NCI-H2171 (cell line): ENCODE measurements around the gene SUOX.
"Not testable (repeated sequence)": the region's sequence is repeated elsewhere in the genome, so short reads cannot be mapped to it uniquely, and the experiment has no call there.

ENCODE experiments used
- DNase-seq: peaks from one replicate; lab custom pipeline; 2025; lab: John Stamatoyannopoulos, UW

SUOX gene

DNA sequence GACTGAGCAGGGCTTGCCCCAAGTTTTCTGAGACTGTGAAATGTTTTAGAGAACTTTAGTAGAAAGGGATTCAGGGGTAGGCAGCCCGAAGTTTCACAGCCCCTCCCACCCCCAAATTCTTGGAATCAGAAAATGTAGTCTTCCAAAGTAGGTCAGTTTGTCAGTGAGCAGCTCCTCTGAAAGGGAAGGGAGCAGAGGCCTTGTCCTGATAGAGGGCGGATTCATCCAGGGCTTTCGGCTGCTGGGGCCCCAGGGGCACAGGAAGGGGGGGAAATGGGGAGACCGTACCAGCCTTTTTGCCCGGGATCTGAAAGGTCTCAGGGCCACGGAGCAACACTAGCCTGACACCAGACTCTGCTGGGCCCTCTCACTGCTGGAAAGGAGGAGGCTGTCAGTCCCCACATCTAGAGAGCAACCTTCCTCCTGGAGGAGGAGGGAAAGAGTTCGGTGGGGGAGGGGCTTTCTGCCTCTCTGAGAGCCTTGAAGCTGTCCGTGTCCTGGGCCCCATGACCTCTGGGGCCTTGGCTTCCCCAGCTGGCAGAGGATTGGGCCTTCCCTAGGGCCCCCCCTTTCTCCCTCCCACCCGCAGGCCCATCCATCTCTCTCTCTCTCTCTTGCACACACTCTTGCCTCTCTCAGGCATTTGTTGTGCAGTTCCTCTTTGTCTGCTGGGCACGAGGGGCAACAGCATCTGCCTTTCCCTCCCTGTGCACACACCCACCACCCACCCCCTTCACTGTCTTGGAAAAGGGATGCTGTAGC is 23.5 kb downstream of the SUOX start, which contains the start of gene IKZF4:
Gene IKZF4 (plus strand): TSS at position 621 of the 762 bp plus-strand sequence. CDS start 451 bp downstream, outside the sequence.
- no peak for DNase-seq

DNA sequence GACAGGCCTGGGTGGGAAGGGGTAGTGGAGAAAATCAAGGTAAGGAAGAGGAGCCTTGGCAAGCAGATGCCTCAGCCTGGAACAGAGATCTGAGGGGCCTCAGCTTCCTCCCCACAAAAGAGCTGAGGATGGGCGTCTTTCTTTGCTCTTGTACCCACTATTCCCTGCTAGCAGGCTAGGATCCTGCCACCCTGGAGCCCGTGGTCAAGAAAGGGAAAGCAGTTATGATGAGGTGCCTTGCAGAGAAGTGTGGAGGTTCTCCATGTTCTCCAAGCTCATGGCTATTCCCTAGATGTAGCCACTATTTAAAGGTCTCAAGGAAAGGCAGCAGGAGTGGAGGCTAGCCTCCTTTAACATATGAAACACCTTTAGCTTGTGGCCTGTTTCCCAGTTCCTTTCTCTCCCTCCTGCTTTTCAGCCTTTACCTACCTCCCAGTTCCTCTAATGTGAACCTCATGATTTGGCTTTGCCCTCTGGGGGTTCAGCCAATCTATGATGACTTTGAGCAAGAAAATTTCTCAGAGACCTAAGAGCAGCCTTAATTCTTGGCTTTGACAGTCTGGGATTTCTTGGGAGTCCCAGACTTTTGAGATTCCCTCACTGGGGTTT is 24.9 kb downstream of the SUOX start:
- DNase-seq, result no peak

DNA sequence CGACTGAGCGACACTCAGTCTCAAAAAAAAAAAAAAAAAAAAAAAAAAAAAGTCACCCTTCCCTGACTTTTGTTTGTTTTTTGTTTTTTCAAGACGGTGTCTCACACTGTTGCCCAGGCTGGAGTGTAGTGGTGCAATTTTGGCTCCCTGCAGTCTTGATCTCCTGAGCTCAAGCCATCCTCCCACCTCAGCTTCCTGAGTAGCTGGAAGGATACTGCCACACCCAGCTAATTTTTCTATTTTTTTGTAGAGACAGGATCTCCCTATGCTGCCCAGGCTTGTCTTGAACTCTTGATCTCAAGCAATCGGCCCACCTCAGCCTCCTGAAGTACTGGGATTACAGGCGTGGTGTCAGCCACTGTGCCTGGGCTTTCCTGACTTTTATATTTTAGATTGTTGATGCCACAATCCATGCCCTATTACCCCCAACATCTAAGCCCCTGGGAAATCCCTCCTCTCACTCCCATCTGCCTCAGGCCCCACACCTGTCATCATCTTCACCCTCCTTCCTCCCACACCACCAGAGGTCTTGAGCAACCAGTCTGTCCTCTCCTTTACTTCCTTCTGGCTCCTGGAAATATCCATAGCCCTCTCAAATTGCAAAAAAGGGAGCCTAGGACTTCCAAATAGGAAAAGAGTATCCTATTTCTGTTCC is 31.6 kb downstream of the SUOX start:
- peak; percentile 27 for DNase-seq

- DNase-seq, result no peak
These were observed 32.1 kb downstream of the SUOX start for GRCh38 chr12:56029166-56029519.

GRCh38 chr12:56029666-56030293 is 32.7 kb downstream of the SUOX start:
- peak; percentile 2 for DNase-seq

- no peak for DNase-seq
These were observed 34.9 kb downstream of the SUOX start for GRCh38 chr12:56031987-56032386.

DNA sequence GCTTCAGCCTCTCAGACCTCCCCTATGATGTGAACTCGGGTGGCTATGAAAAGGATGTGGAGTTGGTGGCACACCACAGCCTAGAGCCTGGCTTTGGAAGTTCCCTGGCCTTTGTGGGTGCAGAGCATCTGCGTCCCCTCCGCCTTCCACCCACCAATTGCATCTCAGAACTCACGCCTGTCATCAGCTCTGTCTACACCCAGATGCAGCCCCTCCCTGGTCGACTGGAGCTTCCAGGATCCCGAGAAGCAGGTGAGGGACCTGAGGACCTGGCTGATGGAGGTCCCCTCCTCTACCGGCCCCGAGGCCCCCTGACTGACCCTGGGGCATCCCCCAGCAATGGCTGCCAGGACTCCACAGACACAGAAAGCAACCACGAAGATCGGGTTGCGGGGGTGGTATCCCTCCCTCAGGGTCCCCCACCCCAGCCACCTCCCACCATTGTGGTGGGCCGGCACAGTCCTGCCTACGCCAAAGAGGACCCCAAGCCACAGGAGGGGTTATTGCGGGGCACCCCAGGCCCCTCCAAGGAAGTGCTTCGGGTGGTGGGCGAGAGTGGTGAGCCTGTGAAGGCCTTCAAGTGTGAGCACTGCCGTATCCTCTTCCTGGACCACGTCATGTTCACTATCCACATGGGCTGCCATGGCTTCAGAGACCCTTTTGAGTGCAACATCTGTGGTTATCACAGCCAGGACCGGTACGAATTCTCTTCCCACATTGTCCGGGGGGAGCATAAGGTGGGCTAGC is 37.7 kb downstream of the SUOX start:
- DNase-seq, result no peak

GRCh38 chr12:56037161-56037560 is 40.1 kb downstream of the SUOX start:
- DNase-seq, result no peak

DNA sequence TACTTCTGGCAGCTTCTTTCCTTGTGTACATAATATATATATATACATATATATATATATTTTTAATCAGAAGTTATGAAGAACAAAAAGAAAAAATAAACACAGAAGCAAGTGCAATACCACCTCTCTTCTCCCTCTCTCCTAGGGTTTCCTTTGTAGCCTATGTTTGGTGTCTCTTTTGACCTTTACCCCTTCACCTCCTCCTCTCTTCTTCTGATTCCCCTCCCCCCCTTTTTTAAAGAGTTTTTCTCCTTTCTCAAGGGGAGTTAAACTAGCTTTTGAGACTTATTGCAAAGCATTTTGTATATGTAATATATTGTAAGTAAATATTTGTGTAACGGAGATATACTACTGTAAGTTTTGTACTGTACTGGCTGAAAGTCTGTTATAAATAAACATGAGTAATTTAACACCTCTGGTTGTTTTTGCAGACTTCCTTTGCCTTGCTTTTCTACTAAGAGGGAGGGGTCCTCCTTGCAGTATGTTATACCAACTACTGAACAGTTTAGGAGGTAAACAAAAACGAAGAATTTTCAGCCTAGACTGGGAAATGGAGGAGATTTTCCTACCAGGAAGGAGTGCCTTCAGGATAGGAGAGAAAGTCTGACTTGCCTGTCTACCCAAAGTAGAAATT is 41.1 kb downstream of the SUOX start:
- no peak for DNase-seq

- DNase-seq, result no peak
These were observed 43.1 kb downstream of the SUOX start for GRCh38 chr12:56040151-56040550.

- DNase-seq, result no peak
These were observed 44.0 kb downstream of the SUOX start for GRCh38 chr12:56040963-56041551.

DNA sequence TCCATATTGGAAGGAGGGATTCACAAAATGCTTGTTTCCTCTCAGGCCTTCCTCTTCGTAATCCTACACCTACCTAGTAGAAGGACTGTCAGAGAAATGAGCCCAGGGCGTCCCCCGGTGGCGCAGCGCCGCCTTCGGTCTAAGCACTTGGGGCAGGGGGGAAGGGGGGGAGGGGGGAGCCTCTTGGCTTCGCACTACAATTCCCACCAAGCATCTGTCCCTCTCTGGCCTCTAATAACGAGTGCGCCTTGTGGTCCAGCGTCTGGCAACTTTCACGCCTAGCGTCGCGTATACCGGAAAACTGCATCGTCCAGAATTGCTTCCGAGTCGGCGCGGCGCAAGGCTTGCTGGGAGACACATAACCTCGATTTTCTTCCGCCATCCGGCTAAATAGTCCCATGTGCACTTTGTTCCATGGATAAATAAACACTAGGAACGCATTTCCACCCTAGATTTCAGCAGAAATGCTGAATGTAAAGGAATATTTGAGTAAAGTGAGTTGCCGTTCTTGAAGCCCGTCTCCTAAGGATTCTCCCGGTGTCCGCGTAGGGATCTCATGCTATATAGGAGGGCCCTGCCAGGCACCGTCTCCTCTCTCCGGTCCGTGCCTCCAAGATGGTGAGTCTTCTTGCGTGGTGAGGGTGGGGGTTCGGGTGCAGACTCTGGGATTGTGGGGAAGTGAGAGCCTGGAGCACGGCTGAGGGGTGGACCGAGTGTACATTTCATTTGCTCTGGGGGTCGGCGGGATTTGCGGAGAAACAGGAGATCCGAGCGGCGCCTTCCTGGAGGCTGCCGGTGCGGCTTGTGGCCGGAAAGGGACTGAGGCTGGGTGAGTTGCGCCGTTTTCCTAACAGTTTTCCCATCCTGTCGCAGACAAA is 44.7 kb downstream of the SUOX start, which contains the start of gene RPS26:
Gene RPS26 (plus strand): TSS at position 367 of the 878 bp plus-strand sequence. CDS start 249 bp downstream, at position 616.
- peak; percentile 98 for DNase-seq

DNA sequence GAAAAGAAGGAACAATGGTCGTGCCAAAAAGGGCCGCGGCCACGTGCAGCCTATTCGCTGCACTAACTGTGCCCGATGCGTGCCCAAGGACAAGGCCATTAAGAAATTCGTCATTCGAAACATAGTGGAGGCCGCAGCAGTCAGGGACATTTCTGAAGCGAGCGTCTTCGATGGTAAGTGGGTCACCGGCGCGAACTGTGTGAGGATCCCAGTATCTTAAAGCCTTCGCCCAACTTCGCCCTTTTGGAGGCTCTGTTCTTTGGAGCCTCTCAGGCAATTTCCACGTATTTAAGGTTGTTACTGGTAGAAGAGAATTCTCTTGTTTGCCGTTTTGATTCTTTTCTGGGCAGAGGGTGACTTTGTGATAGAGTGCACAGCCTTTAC is 45.3 kb downstream of the SUOX start:
- not testable (repeated sequence) for DNase-seq

- DNase-seq, result no peak
These were observed 45.8 kb downstream of the SUOX start for GRCh38 chr12:56042843-56043242.

- DNase-seq, result no peak
These were observed 49.1 kb downstream of the SUOX start for GRCh38 chr12:56046027-56046780.

DNA sequence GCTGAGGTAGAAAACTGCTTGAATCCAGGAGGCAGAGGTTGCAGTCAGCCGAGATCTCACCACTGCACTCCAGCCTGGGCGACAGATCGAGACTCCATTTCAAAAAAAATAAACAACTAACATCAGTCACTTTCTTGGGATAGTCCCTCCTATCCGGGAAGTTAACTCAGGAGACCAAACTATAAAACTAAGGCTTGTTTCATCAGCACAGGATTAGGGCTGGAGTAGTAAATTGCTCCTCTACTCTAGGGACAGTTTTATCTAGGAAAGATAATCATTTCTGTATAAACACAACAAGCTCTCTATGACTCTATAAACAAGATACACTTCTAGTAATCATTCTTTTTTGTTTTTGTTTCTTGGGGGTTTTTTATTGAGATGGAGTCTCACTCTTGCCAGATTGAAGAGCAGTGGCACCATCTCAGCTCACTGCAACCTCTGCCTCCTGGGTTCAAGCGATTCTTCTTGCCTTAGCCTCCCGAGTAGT is 56.4 kb downstream of the SUOX start:
- no peak for DNase-seq
